LNCaP clone FGC (cell line): ENCODE data around the gene FGF14.

Experiments used
- DNase-seq: peaks from one replicate; pipeline ENCODE4 v3.0.0-alpha.2; 2011; ENCODE audit warnings: low read depth
- H3K4me3 ChIP-seq: 2 replicates; pipeline ENCODE4 v1.5.1; 2011; ENCODE audit warnings: mild to moderate bottlenecking, low read depth, low read length, control low read depth
- CTCF ChIP-seq: IDR thresholded peaks from 2 replicates; pipeline ENCODE4 v1.5.1; 2012; ENCODE audit warnings: mild to moderate bottlenecking; ENCODE audit not compliant: control insufficient read depth, insufficient read depth; ENCODE audit errors: extremely low read depth

The FGF14 gene

GRCh38 chr13:102183509-102184182 lies 218.2 kb downstream of the FGF14 start:
- no peak overlapping the region for H3K4me3 ChIP-seq
- no peak for TF ChIP-seq CTCF
- DNase-seq, result no peak

- no peak for DNase-seq
- TF ChIP-seq CTCF, result no peak
These were observed 219.7 kb downstream of the FGF14 start for GRCh38 chr13:102182170-102182569.

GRCh38 chr13:102177431-102177830 lies 224.4 kb downstream of the FGF14 start:
- no peak for TF ChIP-seq CTCF
- no peak for DNase-seq

More at GRCh38 chr13:102182170-102182569, 219.7 kb downstream of the FGF14 start:
- H3K4me3 ChIP-seq, result no peak overlapping the region

GRCh38 chr13:102176846-102177245 lies 225.0 kb downstream of the FGF14 start:
- H3K4me3 ChIP-seq, result no peak overlapping the region
- no peak for TF ChIP-seq CTCF
- no peak for DNase-seq

More at GRCh38 chr13:102177431-102177830, 224.4 kb downstream of the FGF14 start:
- no peak overlapping the region for H3K4me3 ChIP-seq

GRCh38 chr13:102172406-102172805 lies 229.4 kb downstream of the FGF14 start:
- no peak overlapping the region for H3K4me3 ChIP-seq
- no peak for DNase-seq
- TF ChIP-seq CTCF, result no peak

GRCh38 chr13:102170305-102170704 lies 231.5 kb downstream of the FGF14 start:
- no peak for DNase-seq
- TF ChIP-seq CTCF, result no peak
- H3K4me3 ChIP-seq, result no peak overlapping the region

GRCh38 chr13:102169471-102170015 lies 232.3 kb downstream of the FGF14 start:
- H3K4me3 ChIP-seq, result no peak overlapping the region
- DNase-seq, result no peak
- no peak for TF ChIP-seq CTCF
